Endothelial cell of umbilical vein (primary cell): Measurements from ENCODE around the gene SAMD4A.

ENCODE experiments used
- EZH2 ChIP-seq: IDR thresholded peaks from 2 replicates; pipeline ENCODE4 v1.6.1; 2012; ENCODE audit warnings: borderline replicate concordance, low read depth, mild to moderate bottlenecking, moderate library complexity, low read length, inconsistent platforms; ENCODE audit not compliant: severe bottlenecking
- GATA2 ChIP-seq: IDR thresholded peaks from 2 replicates; pipeline ENCODE4 v1.7.0; 2011; ENCODE audit warnings: low read depth, mild to moderate bottlenecking, moderate library complexity, mixed read lengths, low read length; ENCODE audit not compliant: insufficient read length, insufficient read depth
- MYC ChIP-seq: IDR thresholded peaks from one replicate; pipeline ENCODE4 v1.6.1; 2011; ENCODE audit warnings: mild to moderate bottlenecking, low read depth, low read length
- POLR2A ChIP-seq: IDR thresholded peaks from 2 replicates; pipeline ENCODE4 v1.6.1; 2012; ENCODE audit warnings: low read depth, mild to moderate bottlenecking, control low read depth, low read length
- POLR2AphosphoS5 ChIP-seq: IDR thresholded peaks from 2 replicates; pipeline ENCODE4 v1.6.1; 2012; ENCODE audit warnings: low read depth, mild to moderate bottlenecking, control low read depth, low read length, moderate library complexity; ENCODE audit not compliant: insufficient read depth
- TF ChIP-seq, protein P1 (sequence below), 2 donors: IDR thresholded peaks; 1 replicate in 1 of 2; 2 replicates in 1 of 2; pipeline ENCODE4 v1.5.1; 2011; ENCODE audit warnings: low read length in 2 of 2, mild to moderate bottlenecking in 2 of 2, moderate library complexity in 2 of 2, control low read depth in 1 of 2, inconsistent platforms in 1 of 2, low read depth in 1 of 2; ENCODE audit not compliant: insufficient read depth in 1 of 2; ENCODE audit errors: extremely low read depth in 1 of 2

GRCh38 chr14:54649056-54649455, 82.1 kb downstream of the SAMD4A start:
- TF ChIP-seq, protein P1, sequence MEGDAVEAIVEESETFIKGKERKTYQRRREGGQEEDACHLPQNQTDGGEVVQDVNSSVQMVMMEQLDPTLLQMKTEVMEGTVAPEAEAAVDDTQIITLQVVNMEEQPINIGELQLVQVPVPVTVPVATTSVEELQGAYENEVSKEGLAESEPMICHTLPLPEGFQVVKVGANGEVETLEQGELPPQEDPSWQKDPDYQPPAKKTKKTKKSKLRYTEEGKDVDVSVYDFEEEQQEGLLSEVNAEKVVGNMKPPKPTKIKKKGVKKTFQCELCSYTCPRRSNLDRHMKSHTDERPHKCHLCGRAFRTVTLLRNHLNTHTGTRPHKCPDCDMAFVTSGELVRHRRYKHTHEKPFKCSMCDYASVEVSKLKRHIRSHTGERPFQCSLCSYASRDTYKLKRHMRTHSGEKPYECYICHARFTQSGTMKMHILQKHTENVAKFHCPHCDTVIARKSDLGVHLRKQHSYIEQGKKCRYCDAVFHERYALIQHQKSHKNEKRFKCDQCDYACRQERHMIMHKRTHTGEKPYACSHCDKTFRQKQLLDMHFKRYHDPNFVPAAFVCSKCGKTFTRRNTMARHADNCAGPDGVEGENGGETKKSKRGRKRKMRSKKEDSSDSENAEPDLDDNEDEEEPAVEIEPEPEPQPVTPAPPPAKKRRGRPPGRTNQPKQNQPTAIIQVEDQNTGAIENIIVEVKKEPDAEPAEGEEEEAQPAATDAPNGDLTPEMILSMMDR (IDR thresholded peaks at IDR 0.05; ENCODE audit: extremely low read depth in 1 of 2, insufficient read depth in 1 of 2, low read depth in 1 of 2, low read length in 2 of 2): no peak
- no peak for TF ChIP-seq EZH2
- TF ChIP-seq POLR2A: no peak
- TF ChIP-seq MYC: no peak
- TF ChIP-seq GATA2: no peak
- no peak for TF ChIP-seq POLR2AphosphoS5
